ENCODE results near the gene RASAL3.
"Not testable (repeated sequence)": the region's sequence is repeated elsewhere in the genome, so short reads cannot be mapped to it uniquely, and the experiment has no call there.

The RASAL3 gene

DNA sequence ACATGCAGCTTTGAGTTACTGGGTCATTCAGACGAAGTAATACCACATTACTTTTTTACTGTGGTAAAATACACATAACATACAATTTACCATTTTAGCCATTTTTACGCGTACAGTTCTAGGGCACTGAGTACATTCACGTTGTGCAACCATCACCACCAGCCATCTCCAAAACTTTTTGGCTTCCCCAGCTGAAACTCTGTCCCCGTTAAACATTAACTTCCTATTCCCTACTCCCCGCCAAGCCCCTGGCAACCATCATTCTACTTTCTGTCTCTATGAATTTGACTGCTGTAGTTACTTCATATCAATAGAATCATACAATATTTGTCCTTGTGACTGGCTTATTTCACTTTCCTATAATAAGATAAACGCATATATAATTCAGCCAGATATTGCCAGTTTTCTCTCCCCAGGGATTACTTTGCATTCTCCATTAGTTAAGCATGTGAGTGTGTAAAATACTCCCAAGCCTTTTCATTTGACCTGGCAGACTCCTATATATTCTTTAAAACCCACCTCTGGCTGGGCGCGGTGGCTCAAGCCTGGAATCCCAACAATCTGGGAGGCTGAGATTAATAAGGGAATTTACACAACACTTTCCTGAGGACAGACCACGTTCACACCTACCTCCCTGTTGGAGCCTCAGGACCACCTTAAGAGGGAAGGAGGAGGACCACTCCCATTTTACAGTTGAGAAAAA, 34.0 kb upstream of the RASAL3 start:
- Histone ChIP-seq H3K36me3 (no peaks in the 10 kb centered on the region), H4K20me1 (no peaks in the 10 kb centered on the region), H3K4me3 (no peak overlapping the region), H3K4me2 (no peak overlapping the region), H3K27me3 (no peaks in the 10 kb centered on the region), H3K9me3 (no peaks in the 10 kb centered on the region; the same call in 1 of the 2 replicates), H3K27ac (no peak overlapping the region), H3K4me1 (peaks cover 11% of the 10 kb centered on the region; the same call in 1 of the 2 replicates), H3K9ac (no peak overlapping the region)
- TF ChIP-seq Cebpa-rat (IDR thresholded peaks at IDR 0.05): no peak

DNA sequence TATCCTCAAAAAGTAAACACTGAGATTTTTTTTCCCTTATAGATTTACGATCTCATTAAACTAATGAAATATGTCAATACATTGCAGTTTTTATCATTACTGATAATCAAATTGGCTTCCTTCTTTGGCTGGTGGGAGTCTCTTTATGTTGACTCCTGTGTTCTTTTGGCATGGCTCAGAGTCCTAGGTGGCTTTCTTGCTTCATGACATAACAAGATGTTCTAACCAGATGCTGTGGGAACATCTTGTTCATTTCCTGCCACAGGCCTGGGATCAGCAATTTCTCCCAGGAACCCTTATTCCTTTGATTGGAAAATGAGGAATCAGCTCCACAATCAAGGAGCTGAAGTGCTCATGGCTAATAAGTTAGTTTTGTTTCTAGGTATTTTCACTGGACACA, 30.8 kb upstream of the RASAL3 start:
- Histone ChIP-seq H3K4me2 (no peak overlapping the region), H3K36me3 (no peaks in the 10 kb centered on the region), H3K9me3 (no peaks in the 10 kb centered on the region; the same call in 1 of the 2 replicates), H3K4me1 (no peaks in the 10 kb centered on the region), H3K4me3 (no peak overlapping the region), H4K20me1 (no peaks in the 10 kb centered on the region), H3K9ac (no peak overlapping the region), H3K27ac (no peak overlapping the region), H3K27me3 (no peaks in the 10 kb centered on the region)
- TF ChIP-seq Cebpa-rat (IDR thresholded peaks at IDR 0.05): no peak

DNA sequence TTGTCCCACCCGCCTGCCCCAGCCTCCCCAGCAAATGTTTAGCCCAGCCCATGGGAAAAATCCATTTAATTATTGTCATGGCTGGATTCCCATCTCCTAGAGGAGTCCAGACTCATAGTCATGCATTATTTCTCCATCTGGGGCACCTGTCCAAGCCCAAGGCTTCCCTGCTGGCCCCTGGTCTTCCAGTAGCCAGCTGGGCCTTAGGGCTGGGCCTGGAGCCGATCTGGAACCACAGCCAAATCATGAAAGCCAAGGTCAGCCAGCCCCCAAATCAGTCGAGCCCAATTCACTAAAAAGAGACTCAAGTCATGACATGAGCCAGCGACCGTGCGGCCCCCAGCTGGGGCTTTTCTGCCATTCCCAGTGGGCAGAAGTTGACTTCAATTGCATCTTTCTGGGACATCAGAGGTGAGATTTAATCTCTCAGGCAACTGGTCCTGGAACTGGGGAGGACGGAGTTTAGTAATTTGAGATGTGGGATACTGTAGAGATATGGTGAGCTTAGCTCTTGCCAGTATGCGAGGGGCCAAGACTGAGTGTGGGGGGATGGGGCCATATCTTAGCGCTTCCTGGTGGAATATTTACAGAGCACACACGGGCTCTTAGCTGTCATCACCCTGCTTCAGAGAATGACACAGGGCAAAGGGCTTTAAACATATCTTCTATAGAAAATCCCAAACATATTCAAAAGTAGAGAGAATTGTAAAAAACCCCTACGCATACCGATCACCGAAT, 24.3 kb upstream of the RASAL3 start:
- Histone ChIP-seq H3K4me2 (no peak overlapping the region), H3K9ac (no peak overlapping the region), H3K27ac (no peak overlapping the region), H3K36me3 (no peaks in the 10 kb centered on the region), H3K4me1 (no peaks in the 10 kb centered on the region), H3K27me3 (no peaks in the 10 kb centered on the region), H3K4me3 (no peak overlapping the region), H4K20me1 (no peaks in the 10 kb centered on the region), H3K9me3 (peaks cover 6% of the 10 kb centered on the region)
- no peak for TF ChIP-seq Cebpa-rat (IDR thresholded peaks at IDR 0.05)

DNA sequence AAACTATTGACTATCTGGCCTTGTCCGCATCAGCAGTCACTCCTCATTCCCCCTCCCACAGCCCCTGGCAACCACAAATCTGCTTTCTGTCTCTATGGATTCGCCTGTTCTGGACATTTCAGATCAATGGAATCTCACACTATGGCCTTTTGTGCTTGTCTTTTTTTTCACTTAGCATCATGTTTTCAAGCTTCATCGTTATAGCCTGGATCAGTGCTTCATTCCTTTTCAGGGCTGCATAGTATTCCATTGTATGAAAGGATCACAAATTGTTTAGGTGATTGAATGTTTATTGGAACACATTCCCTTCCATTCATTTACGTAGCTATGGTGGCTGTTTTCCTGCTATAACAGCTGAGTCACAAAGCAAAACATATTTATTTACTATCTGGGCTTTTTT, 22.7 kb upstream of the RASAL3 start:
- no peaks in the 10 kb centered on the region for H3K27me3 ChIP-seq

DNA sequence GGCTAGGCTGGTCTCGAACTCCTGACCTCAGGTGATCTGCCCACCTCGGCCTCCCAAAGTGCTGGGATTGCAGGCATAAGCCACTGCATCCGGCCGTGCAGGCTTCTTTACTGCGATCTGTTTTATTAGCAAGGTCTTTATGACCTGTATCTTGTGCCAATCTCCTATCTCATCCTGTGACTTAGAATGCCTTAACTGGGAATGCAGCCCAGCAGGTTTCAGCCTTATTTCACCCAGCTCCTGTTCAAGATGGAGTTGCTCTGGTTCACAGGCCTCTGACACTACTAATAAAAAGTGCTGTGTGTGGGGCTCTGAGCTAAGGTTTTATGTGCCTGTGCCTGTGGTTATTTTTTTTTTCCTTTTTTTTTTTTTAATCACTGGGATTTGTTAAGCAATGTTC, 21.4 kb upstream of the RASAL3 start:
- H3K4me3 ChIP-seq, H3K9me3 ChIP-seq, H3K4me1 ChIP-seq, H3K27ac ChIP-seq, H4K20me1 ChIP-seq, H3K4me2 ChIP-seq, H3K9ac ChIP-seq, H3K27me3 ChIP-seq, H3K36me3 ChIP-seq: not testable (repeated sequence)

More for the DNA sequence above, 22.7 kb upstream of the RASAL3 start:
- H3K9me3 ChIP-seq: peaks cover 6% of the 10 kb centered on the region
- no peak overlapping the region for H3K4me2 ChIP-seq
- no peak overlapping the region for H3K27ac ChIP-seq
- no peak overlapping the region for H3K4me3 ChIP-seq
- H3K36me3 ChIP-seq: no peaks in the 10 kb centered on the region
- no peak for TF ChIP-seq Cebpa-rat (IDR thresholded peaks at IDR 0.05)
- H3K4me1 ChIP-seq: no peaks in the 10 kb centered on the region
- H4K20me1 ChIP-seq: no peaks in the 10 kb centered on the region
- H3K9ac ChIP-seq: no peak overlapping the region

DNA sequence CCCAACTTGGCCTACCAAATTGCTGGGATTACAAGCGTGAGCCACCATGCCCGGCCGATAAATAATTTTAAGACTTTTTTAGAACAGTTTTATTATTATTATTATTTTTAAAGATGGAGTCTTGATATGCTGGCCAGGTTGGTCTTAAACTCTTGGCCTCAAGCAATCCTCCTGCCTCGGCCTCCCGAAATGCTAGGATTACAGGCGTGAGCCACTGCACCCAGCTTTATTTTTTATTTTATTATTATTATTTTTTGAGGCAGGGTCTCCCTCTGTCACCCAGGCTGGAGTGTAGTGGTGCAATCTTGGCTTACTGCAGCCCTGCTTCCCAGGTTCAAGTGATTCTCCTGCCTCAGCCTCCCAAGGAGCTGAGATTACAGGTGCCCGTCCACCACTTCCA, 16.7 kb upstream of the RASAL3 start:
- H3K9me3 ChIP-seq, H3K27ac ChIP-seq, H3K36me3 ChIP-seq, H4K20me1 ChIP-seq, H3K9ac ChIP-seq, H3K27me3 ChIP-seq, H3K4me2 ChIP-seq, H3K4me3 ChIP-seq: not testable (repeated sequence)
- H3K4me1 ChIP-seq: peaks cover 10% of the 10 kb centered on the region

DNA sequence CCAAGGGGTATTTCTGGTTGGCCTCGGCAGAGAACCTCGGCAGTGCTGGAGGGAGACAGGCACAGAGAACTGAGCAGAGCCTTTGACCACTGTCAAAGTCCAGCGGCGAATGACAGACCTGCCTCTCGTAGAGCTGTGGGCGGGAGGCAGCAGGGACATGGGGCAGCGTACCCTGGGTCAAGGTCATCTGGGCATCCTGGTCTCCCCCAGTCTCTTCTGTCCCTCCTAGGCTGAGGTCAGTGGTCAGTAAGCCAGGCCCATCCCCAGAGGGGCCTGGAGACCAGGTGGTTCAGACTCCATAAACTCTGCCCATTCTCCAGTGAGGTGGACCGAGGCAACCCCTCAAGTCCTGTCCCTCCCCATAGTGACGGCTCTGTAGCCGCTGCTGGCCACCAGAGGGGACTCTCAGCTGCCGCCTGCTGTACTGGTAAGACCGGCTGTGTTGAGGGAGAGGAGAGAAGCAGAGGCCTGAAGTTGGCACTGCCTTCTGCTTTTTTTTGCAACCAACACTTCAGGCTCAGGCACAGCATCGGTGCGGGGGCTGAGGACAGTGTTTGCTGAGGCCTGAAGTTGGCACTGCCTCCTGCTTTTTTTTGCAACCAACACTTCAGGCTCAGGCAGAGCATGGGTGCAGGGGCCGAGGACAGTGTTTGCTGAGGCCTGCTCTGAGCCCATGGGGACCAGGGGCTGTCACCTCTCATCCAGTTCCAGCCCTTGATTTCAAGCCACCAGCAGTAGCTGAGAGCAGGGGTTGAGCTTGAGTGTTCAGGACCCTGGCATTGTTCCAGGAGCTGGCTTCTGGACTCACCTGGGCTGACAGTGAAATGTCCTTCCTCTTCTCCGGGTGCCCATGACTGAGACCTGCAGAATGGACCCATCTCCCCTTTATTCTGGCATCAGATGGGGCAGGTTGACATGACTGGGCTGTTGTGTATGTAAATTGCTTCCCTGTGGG, 15.3 kb upstream of the RASAL3 start, which contains the start of gene PGLYRP2:
Gene PGLYRP2 (minus strand): TSS at position 111 of the 955 bp plus-strand sequence. CDS start 130 bp downstream, outside the sequence.
- H4K20me1 ChIP-seq: no peaks in the 10 kb centered on the region
- H3K4me2 ChIP-seq: 0 out of 2 replicates have a peak within 1 kb of the TSS, but pooled peaks have one; percentile 3
- no peaks in the 10 kb centered on the region for H3K9me3 ChIP-seq
- no peak within 1 kb of the TSS for H3K4me3 ChIP-seq
- H3K27ac ChIP-seq: no peak within 1 kb of the TSS; the same call in 1 of the 2 replicates
- H3K36me3 ChIP-seq: no peaks in the 10 kb centered on the region
- H3K9ac ChIP-seq: no peak within 1 kb of the TSS
- no peak for TF ChIP-seq Cebpa-rat (IDR thresholded peaks at IDR 0.05)
- H3K27me3 ChIP-seq: no peaks in the 10 kb centered on the region
- peaks cover 10% of the 10 kb centered on the region for H3K4me1 ChIP-seq

DNA sequence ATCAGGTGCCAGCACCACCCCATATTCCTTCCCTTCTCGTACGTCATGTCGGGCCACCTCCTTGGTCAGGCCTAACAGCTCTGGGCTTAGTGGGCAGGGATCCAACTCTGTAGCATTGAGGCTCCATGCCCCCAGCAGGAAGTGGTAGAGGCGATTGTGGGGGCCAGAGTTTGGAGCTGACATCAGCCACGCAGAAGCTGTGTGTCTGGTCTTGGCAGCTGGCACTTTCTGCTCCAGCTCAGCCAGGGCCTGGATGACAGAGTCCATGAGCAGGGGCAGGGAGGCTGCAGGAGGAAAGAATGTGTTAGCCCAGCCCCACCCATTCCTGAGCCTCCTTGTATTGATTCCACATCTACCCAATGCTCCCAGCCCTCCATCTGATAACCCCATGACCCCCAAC, 12.0 kb upstream of the RASAL3 start:
- H3K9me3 ChIP-seq: 0 out of 2 replicates have a peak, but pooled peaks cover 3% of the 10 kb centered on the region
- TF ChIP-seq Cebpa-rat (IDR thresholded peaks at IDR 0.05): no peak
- H3K4me1 ChIP-seq: peaks cover 25% of the 10 kb centered on the region
- H4K20me1 ChIP-seq: no peaks in the 10 kb centered on the region
- H3K27ac ChIP-seq: no peak overlapping the region
- no peaks in the 10 kb centered on the region for H3K36me3 ChIP-seq
- H3K4me3 ChIP-seq: no peak overlapping the region
- no peak overlapping the region for H3K4me2 ChIP-seq
- no peaks in the 10 kb centered on the region for H3K27me3 ChIP-seq
- H3K9ac ChIP-seq: no peak overlapping the region

DNA sequence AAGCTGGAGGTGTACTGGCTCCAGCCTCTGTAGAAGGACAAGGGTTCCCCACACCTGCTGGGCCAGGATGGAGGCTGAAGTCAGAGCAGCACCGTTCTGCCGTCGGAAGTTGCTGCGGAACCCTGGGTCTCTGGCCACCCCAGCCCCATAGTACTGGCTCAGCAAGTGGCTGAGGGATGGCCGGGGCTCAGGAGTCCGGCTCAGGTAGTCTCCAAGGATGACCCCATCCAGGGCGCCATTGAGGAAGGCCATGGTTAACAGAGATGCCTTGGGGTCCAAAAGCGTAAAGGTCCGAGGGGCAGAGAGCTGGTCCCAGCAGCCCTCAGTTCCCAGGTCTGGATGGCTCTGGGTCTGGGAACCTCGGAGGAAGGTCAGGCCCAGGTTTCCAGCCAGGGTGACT, 11.3 kb upstream of the RASAL3 start:
- TF ChIP-seq Cebpa-rat (IDR thresholded peaks at IDR 0.05): no peak
- H3K27ac ChIP-seq: no peak overlapping the region

More for the DNA sequence above, 11.3 kb upstream of the RASAL3 start:
- 0 out of 2 replicates have a peak, but pooled peaks cover 3% of the 10 kb centered on the region for H3K9me3 ChIP-seq
- H3K27me3 ChIP-seq: no peaks in the 10 kb centered on the region
- no peaks in the 10 kb centered on the region for H3K36me3 ChIP-seq
- H3K9ac ChIP-seq: no peak overlapping the region
- peaks cover 25% of the 10 kb centered on the region for H3K4me1 ChIP-seq
- H3K4me3 ChIP-seq: no peak overlapping the region
- no peaks in the 10 kb centered on the region for H4K20me1 ChIP-seq
- H3K4me2 ChIP-seq: no peak overlapping the region

All from BLaER1 (cell line).